Activated naive CD8-positive, alpha-beta T cell (primary cell): ENCODE results near the gene PLA2G12A.
"Not testable (repeated sequence)": the region's sequence is repeated elsewhere in the genome, so short reads cannot be mapped to it uniquely, and the experiment has no call there.

ENCODE experiments used
- H3K27ac Mint-ChIP-seq: one replicate; pipeline ENCODE4 v1.8.0; 2021; ENCODE audit warnings: mixed read lengths
- H3K27me3 Mint-ChIP-seq: one replicate; pipeline ENCODE4 v1.8.0; 2021; ENCODE audit warnings: mixed read lengths
- H3K36me3 Mint-ChIP-seq: one replicate; pipeline ENCODE4 v1.8.0; 2021; ENCODE audit warnings: mixed read lengths
- H3K4me1 Mint-ChIP-seq: one replicate; pipeline ENCODE4 v1.8.0; 2021; ENCODE audit warnings: low read depth, mixed read lengths
- H3K4me3 Mint-ChIP-seq: one replicate; pipeline ENCODE4 v1.8.0; 2021; ENCODE audit warnings: mild to moderate bottlenecking, mixed read lengths
- H3K9me3 Mint-ChIP-seq: one replicate; pipeline ENCODE4 v1.8.0; 2021; ENCODE audit warnings: low read depth, mixed read lengths

The PLA2G12A gene

GRCh38 chr4:109703664-109704361, 26.1 kb downstream of the PLA2G12A start:
- Mint-ChIP-seq H3K9me3 (no peaks in the 10 kb centered on the region), H3K4me3 (peak overlapping the region; percentile 92), H3K27me3 (no peaks in the 10 kb centered on the region), H3K27ac (peak overlapping the region; percentile 48), H3K4me1 (peaks cover 36% of the 10 kb centered on the region), H3K36me3 (no peaks in the 10 kb centered on the region)

- Mint-ChIP-seq H3K27ac (peak within 1 kb of the TSS; percentile 88), H3K27me3 (no peaks in the 10 kb centered on the region), H3K4me1 (peaks cover 41% of the 10 kb centered on the region), H3K9me3 (no peaks in the 10 kb centered on the region), H3K4me3 (peak within 1 kb of the TSS; percentile 92), H3K36me3 (no peaks in the 10 kb centered on the region)
Measured at GRCh38 chr4:109702950-109703663, 26.8 kb downstream of the PLA2G12A start, which contains the start of gene CASP6. Gene CASP6, minus strand, starts transcription at chr4:109703445. Its CDS starts 50 bp downstream, at chr4:109703395.

GRCh38 chr4:109701566-109702410, 28.1 kb downstream of the PLA2G12A start:
- peaks cover 2% of the 10 kb centered on the region for H3K36me3 Mint-ChIP-seq
- H3K27me3 Mint-ChIP-seq = no peaks in the 10 kb centered on the region
- H3K4me1 Mint-ChIP-seq = peaks cover 41% of the 10 kb centered on the region
- peak overlapping the region; percentile 92 for H3K4me3 Mint-ChIP-seq
- peak overlapping the region; percentile 88 for H3K27ac Mint-ChIP-seq
- no peaks in the 10 kb centered on the region for H3K9me3 Mint-ChIP-seq

- peaks cover 44% of the 10 kb centered on the region for H3K4me1 Mint-ChIP-seq
Measured at GRCh38 chr4:109699553-109700225, 30.2 kb downstream of the PLA2G12A start.

GRCh38 chr4:109698656-109699055, 31.2 kb downstream of the PLA2G12A start:
- Mint-ChIP-seq H3K4me3 (no peak overlapping the region), H3K27me3 (no peaks in the 10 kb centered on the region), H3K4me1 (peaks cover 45% of the 10 kb centered on the region), H3K36me3 (peaks cover 11% of the 10 kb centered on the region), H3K27ac (peak overlapping the region; percentile 6), H3K9me3 (no peaks in the 10 kb centered on the region)

More at GRCh38 chr4:109699553-109700225, 30.2 kb downstream of the PLA2G12A start:
- H3K9me3 Mint-ChIP-seq = no peaks in the 10 kb centered on the region
- no peaks in the 10 kb centered on the region for H3K27me3 Mint-ChIP-seq
- peak overlapping the region; percentile 31 for H3K27ac Mint-ChIP-seq
- peaks cover 5% of the 10 kb centered on the region for H3K36me3 Mint-ChIP-seq
- no peak overlapping the region for H3K4me3 Mint-ChIP-seq

GRCh38 chr4:109691411-109691920, 38.4 kb downstream of the PLA2G12A start:
- Mint-ChIP-seq H3K9me3 (no peaks in the 10 kb centered on the region), H3K4me1 (peaks cover 46% of the 10 kb centered on the region), H3K4me3 (peak overlapping the region; percentile 54), H3K36me3 (peaks cover 31% of the 10 kb centered on the region), H3K27ac (peak overlapping the region; percentile 94), H3K27me3 (no peaks in the 10 kb centered on the region)

GRCh38 chr4:109690690-109691410, 39.0 kb downstream of the PLA2G12A start:
- H3K4me3 Mint-ChIP-seq = peak overlapping the region; percentile 54
- peaks cover 29% of the 10 kb centered on the region for H3K36me3 Mint-ChIP-seq
- H3K27me3 Mint-ChIP-seq = no peaks in the 10 kb centered on the region
- peaks cover 44% of the 10 kb centered on the region for H3K4me1 Mint-ChIP-seq
- peak overlapping the region; percentile 94 for H3K27ac Mint-ChIP-seq
- no peaks in the 10 kb centered on the region for H3K9me3 Mint-ChIP-seq

GRCh38 chr4:109684727-109685126, 45.1 kb downstream of the PLA2G12A start:
- Mint-ChIP-seq H3K4me3 (no peak overlapping the region), H3K36me3 (peaks cover 14% of the 10 kb centered on the region), H3K27me3 (no peaks in the 10 kb centered on the region), H3K4me1 (peaks cover 34% of the 10 kb centered on the region), H3K27ac (peak overlapping the region; percentile 72), H3K9me3 (no peaks in the 10 kb centered on the region)

GRCh38 chr4:109683621-109684253, 46.1 kb downstream of the PLA2G12A start:
- no peak overlapping the region for H3K4me3 Mint-ChIP-seq
- no peaks in the 10 kb centered on the region for H3K27me3 Mint-ChIP-seq
- peak overlapping the region; percentile 78 for H3K27ac Mint-ChIP-seq
- H3K36me3 Mint-ChIP-seq = peaks cover 12% of the 10 kb centered on the region
- H3K4me1 Mint-ChIP-seq = peaks cover 31% of the 10 kb centered on the region
- H3K9me3 Mint-ChIP-seq = no peaks in the 10 kb centered on the region

GRCh38 chr4:109682875-109683274, 47.0 kb downstream of the PLA2G12A start:
- no peaks in the 10 kb centered on the region for H3K27me3 Mint-ChIP-seq
- H3K9me3 Mint-ChIP-seq = no peaks in the 10 kb centered on the region
- H3K4me3 Mint-ChIP-seq = no peak overlapping the region
- peaks cover 12% of the 10 kb centered on the region for H3K36me3 Mint-ChIP-seq
- peak overlapping the region; percentile 83 for H3K27ac Mint-ChIP-seq
- H3K4me1 Mint-ChIP-seq = peaks cover 31% of the 10 kb centered on the region

GRCh38 chr4:109678925-109679324, 50.9 kb downstream of the PLA2G12A start:
- Mint-ChIP-seq H3K4me1 (peaks cover 45% of the 10 kb centered on the region), H3K36me3 (peaks cover 13% of the 10 kb centered on the region)
- H3K27ac Mint-ChIP-seq, H3K4me3 Mint-ChIP-seq, H3K27me3 Mint-ChIP-seq, H3K9me3 Mint-ChIP-seq: not testable (repeated sequence)

GRCh38 chr4:109678472-109678871, 51.4 kb downstream of the PLA2G12A start:
- H3K36me3 Mint-ChIP-seq = peaks cover 13% of the 10 kb centered on the region
- not testable (repeated sequence) for H3K27ac Mint-ChIP-seq, H3K4me3 Mint-ChIP-seq, H3K9me3 Mint-ChIP-seq, H3K27me3 Mint-ChIP-seq
- peaks cover 44% of the 10 kb centered on the region for H3K4me1 Mint-ChIP-seq

GRCh38 chr4:109676886-109677285, 53.0 kb downstream of the PLA2G12A start:
- Mint-ChIP-seq H3K36me3 (peaks cover 7% of the 10 kb centered on the region), H3K27ac (peak overlapping the region; percentile 81), H3K4me1 (peaks cover 35% of the 10 kb centered on the region), H3K27me3 (no peaks in the 10 kb centered on the region), H3K9me3 (no peaks in the 10 kb centered on the region), H3K4me3 (no peak overlapping the region)
